ENCODE data around the gene RFX8.

The RFX8 gene

GRCh38 chr2:101360232-101360631 lies 114.7 kb downstream of the RFX8 start:
- H3K9me3 ChIP-seq (ENCODE audit: control insufficient read depth, low read length): no peaks in the 10 kb centered on the region
- TF ChIP-seq CTCF (IDR thresholded peaks at IDR 0.05): no peak
- H3K4me3 ChIP-seq (ENCODE audit: low read depth, low read length): no peak overlapping the region
- no peaks in the 10 kb centered on the region for H3K36me3 ChIP-seq (ENCODE audit: control insufficient read depth, insufficient read depth, low read length)
- no peak overlapping the region for H2AFZ ChIP-seq
- H3K79me2 ChIP-seq: no peaks in the 10 kb centered on the region
- no peaks in the 10 kb centered on the region for H3K4me1 ChIP-seq
- H3K27ac ChIP-seq: no peak overlapping the region
- no peak overlapping the region for H3K4me2 ChIP-seq (ENCODE audit: low read length)
- H3K27me3 ChIP-seq (ENCODE audit: control insufficient read depth, insufficient read depth, low read length): no peaks in the 10 kb centered on the region
- no peak overlapping the region for H3K9ac ChIP-seq

GRCh38 chr2:101359410-101359954 lies 115.4 kb downstream of the RFX8 start:
- no peak overlapping the region for H3K4me3 ChIP-seq (ENCODE audit: low read depth, low read length)
- no peaks in the 10 kb centered on the region for H3K27me3 ChIP-seq (ENCODE audit: control insufficient read depth, insufficient read depth, low read length)
- H3K36me3 ChIP-seq (ENCODE audit: control insufficient read depth, insufficient read depth, low read length): no peaks in the 10 kb centered on the region
- H3K79me2 ChIP-seq: no peaks in the 10 kb centered on the region
- H3K9ac ChIP-seq: no peak overlapping the region
- no peaks in the 10 kb centered on the region for H3K9me3 ChIP-seq (ENCODE audit: control insufficient read depth, low read length)
- TF ChIP-seq CTCF (IDR thresholded peaks at IDR 0.05): no peak
- H3K4me1 ChIP-seq: no peaks in the 10 kb centered on the region
- no peak overlapping the region for H3K4me2 ChIP-seq (ENCODE audit: low read length)
- no peak overlapping the region for H2AFZ ChIP-seq
- no peak overlapping the region for H3K27ac ChIP-seq

- no peak overlapping the region for H2AFZ ChIP-seq
- H3K36me3 ChIP-seq (ENCODE audit: control insufficient read depth, insufficient read depth, low read length): no peaks in the 10 kb centered on the region
- no peaks in the 10 kb centered on the region for H3K9me3 ChIP-seq (ENCODE audit: control insufficient read depth, low read length)
- H3K4me3 ChIP-seq (ENCODE audit: low read depth, low read length): no peak overlapping the region
- no peak overlapping the region for H3K4me2 ChIP-seq (ENCODE audit: low read length)
- no peaks in the 10 kb centered on the region for H3K79me2 ChIP-seq
- H3K4me1 ChIP-seq: no peaks in the 10 kb centered on the region
- H3K9ac ChIP-seq: no peak overlapping the region
- no peak for TF ChIP-seq CTCF (IDR thresholded peaks at IDR 0.05)
- H3K27me3 ChIP-seq (ENCODE audit: control insufficient read depth, insufficient read depth, low read length): no peaks in the 10 kb centered on the region
- H3K27ac ChIP-seq: no peak overlapping the region
These were observed 117.5 kb downstream of the RFX8 start for GRCh38 chr2:101357376-101357775.

- H3K4me3 ChIP-seq (ENCODE audit: low read depth, low read length): no peak overlapping the region
- no peaks in the 10 kb centered on the region for H3K79me2 ChIP-seq
- no peak for TF ChIP-seq CTCF (IDR thresholded peaks at IDR 0.05)
- no peaks in the 10 kb centered on the region for H3K9me3 ChIP-seq (ENCODE audit: control insufficient read depth, low read length)
- H3K4me1 ChIP-seq: no peaks in the 10 kb centered on the region
- H3K27ac ChIP-seq: no peak overlapping the region
- no peak overlapping the region for H3K4me2 ChIP-seq (ENCODE audit: low read length)
- H3K36me3 ChIP-seq (ENCODE audit: control insufficient read depth, insufficient read depth, low read length): no peaks in the 10 kb centered on the region
- H3K27me3 ChIP-seq (ENCODE audit: control insufficient read depth, insufficient read depth, low read length): no peaks in the 10 kb centered on the region
- no peak overlapping the region for H2AFZ ChIP-seq
- no peak overlapping the region for H3K9ac ChIP-seq
These were observed 118.4 kb downstream of the RFX8 start for GRCh38 chr2:101356521-101356920.

GRCh38 chr2:101356055-101356454 lies 118.9 kb downstream of the RFX8 start:
- no peak for TF ChIP-seq CTCF (IDR thresholded peaks at IDR 0.05)
- no peaks in the 10 kb centered on the region for H3K4me1 ChIP-seq
- no peaks in the 10 kb centered on the region for H3K79me2 ChIP-seq
- H3K4me2 ChIP-seq (ENCODE audit: low read length): no peak overlapping the region
- H3K4me3 ChIP-seq (ENCODE audit: low read depth, low read length): no peak overlapping the region
- no peaks in the 10 kb centered on the region for H3K9me3 ChIP-seq (ENCODE audit: control insufficient read depth, low read length)
- H3K36me3 ChIP-seq (ENCODE audit: control insufficient read depth, insufficient read depth, low read length): no peaks in the 10 kb centered on the region
- no peaks in the 10 kb centered on the region for H3K27me3 ChIP-seq (ENCODE audit: control insufficient read depth, insufficient read depth, low read length)
- H3K27ac ChIP-seq: no peak overlapping the region
- H2AFZ ChIP-seq: no peak overlapping the region
- H3K9ac ChIP-seq: no peak overlapping the region

All from parathyroid adenoma (tissue), 2 donors.